ENCODE data around the gene ACACB. TPM values are rescaled to one million over a fixed set of nuclear protein-coding genes. Genes with fewer than 3 reads are reported as not detected.

ACACB gene
- total and polyA plus RNA-seq, 2 experiments from 2014 or later = 6.2 to 15.4 TPM

DNA sequence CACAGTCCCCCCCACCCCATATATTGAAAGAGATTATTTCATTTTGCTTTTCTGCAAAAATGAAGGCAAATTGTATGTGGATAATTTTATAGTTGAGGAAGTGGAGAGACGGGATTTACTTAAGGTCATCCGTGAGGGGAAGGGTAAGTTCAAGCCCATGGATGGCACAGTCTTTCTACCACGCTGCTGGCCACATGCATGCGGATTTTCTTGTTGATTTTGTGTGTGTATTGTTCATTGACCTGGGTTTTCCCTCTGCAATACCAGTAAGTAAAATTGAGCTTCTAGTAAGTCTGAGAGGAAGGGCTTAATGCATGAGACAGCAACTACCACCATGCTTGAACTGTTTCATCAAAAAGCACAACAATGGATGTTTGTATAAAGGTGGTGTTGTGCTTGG, 35.1 kb downstream of the ACACB start:
- H3K27ac Mint-ChIP-seq = no peak overlapping the region; the same call in 1 of the 2 replicates
- no peak overlapping the region for H3K27ac ChIP-seq (ENCODE audit: low read depth)
- H3K79me2 ChIP-seq (replicated peaks; ENCODE audit: insufficient read depth) = peaks cover 10% of the 10 kb centered on the region; the same call in 1 of the 2 replicates
- H3K4me1 Mint-ChIP-seq = peaks cover 8% of the 10 kb centered on the region
- H3K9me2 ChIP-seq (ENCODE audit: insufficient read depth) = no peaks in the 10 kb centered on the region
- TF ChIP-seq NANOG (IDR thresholded peaks at IDR 0.05; ENCODE audit: borderline replicate concordance) (no peak), ZNF114 (CRISPR knock-in tag; IDR thresholded peaks at IDR 0.05) (no peak)
- TF ChIP-seq, protein P1, sequence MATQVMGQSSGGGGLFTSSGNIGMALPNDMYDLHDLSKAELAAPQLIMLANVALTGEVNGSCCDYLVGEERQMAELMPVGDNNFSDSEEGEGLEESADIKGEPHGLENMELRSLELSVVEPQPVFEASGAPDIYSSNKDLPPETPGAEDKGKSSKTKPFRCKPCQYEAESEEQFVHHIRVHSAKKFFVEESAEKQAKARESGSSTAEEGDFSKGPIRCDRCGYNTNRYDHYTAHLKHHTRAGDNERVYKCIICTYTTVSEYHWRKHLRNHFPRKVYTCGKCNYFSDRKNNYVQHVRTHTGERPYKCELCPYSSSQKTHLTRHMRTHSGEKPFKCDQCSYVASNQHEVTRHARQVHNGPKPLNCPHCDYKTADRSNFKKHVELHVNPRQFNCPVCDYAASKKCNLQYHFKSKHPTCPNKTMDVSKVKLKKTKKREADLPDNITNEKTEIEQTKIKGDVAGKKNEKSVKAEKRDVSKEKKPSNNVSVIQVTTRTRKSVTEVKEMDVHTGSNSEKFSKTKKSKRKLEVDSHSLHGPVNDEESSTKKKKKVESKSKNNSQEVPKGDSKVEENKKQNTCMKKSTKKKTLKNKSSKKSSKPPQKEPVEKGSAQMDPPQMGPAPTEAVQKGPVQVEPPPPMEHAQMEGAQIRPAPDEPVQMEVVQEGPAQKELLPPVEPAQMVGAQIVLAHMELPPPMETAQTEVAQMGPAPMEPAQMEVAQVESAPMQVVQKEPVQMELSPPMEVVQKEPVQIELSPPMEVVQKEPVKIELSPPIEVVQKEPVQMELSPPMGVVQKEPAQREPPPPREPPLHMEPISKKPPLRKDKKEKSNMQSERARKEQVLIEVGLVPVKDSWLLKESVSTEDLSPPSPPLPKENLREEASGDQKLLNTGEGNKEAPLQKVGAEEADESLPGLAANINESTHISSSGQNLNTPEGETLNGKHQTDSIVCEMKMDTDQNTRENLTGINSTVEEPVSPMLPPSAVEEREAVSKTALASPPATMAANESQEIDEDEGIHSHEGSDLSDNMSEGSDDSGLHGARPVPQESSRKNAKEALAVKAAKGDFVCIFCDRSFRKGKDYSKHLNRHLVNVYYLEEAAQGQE (IDR thresholded peaks at IDR 0.05; ENCODE audit: unreplicated experiment) = no peak
- no peak overlapping the region for H3K4me3 Mint-ChIP-seq
- no peaks in the 10 kb centered on the region for H3K27me3 ChIP-seq (ENCODE audit: insufficient read depth)
- peaks cover 6% of the 10 kb centered on the region for H3K4me1 ChIP-seq (ENCODE audit: insufficient read depth)
- H3K27me3 Mint-ChIP-seq (ENCODE audit: insufficient read depth, low read depth, poor library complexity) = peaks cover 6% of the 10 kb centered on the region
- 0 out of 2 replicates have a peak overlapping the region, but pooled peaks have one; percentile 13 for H2AFZ ChIP-seq
- DNase-seq (ENCODE audit: low spot score) (no peak), ATAC-seq (no peak)
- H3K4me3 ChIP-seq = no peak overlapping the region
- 0 out of 2 replicates have a peak, but pooled peaks cover 2% of the 10 kb centered on the region for H3F3A ChIP-seq (replicated peaks; ENCODE audit: low read depth)
- no peaks in the 10 kb centered on the region for H4K20me1 ChIP-seq (replicated peaks; ENCODE audit: insufficient read depth)
- H3K36me3 ChIP-seq (ENCODE audit: insufficient read depth) = no peaks in the 10 kb centered on the region
- no peaks in the 10 kb centered on the region for H3K9me3 Mint-ChIP-seq
- no peaks in the 10 kb centered on the region for H3K36me3 Mint-ChIP-seq (ENCODE audit: low read depth)
- H3K4me2 ChIP-seq = no peak overlapping the region

DNA sequence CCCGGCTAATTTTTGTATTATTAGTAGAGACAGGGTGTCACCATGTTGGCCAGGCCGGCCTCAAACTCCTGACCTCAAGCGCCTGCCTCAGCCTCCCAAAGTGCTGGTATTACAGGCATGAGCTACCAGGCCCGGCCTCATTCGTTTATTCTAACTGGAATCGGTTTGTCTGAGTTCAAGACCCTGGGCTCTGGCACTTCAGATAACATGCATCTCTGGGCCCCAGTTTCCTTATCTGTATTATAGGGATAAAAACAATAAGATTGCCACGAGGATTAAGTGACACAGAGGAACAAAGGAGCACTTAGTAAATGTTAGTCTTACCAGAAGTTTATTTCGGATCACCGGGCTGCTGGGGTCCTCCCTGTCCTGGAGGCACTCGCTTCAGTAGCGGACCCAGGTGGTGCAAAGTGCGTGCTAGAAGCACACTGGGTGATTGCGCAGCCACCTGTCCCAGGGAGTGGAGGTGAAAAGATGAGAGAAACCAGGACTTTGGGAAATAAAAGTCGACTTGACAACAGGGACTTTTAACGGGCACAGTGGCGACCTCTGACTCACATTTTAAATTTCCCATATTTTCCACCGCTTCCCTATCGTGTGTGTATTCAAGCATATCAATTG, 37.5 kb downstream of the ACACB start:
- Histone ChIP-seq H4K20me1 (replicated peaks; ENCODE audit: insufficient read depth) (no peaks in the 10 kb centered on the region), H3K4me3 (peak overlapping the region; percentile 73), H2AFZ (peak overlapping the region; percentile 88), H3K27ac (ENCODE audit: low read depth) (no peak overlapping the region), H3K79me2 (replicated peaks; ENCODE audit: insufficient read depth) (peaks cover 15% of the 10 kb centered on the region; the same call in 1 of the 2 replicates), H3K9me2 (ENCODE audit: insufficient read depth) (no peaks in the 10 kb centered on the region), H3K36me3 (ENCODE audit: insufficient read depth) (no peaks in the 10 kb centered on the region), H3F3A (replicated peaks; ENCODE audit: low read depth) (0 out of 2 replicates have a peak, but pooled peaks cover 2% of the 10 kb centered on the region), H3K4me1 (ENCODE audit: insufficient read depth) (peaks cover 6% of the 10 kb centered on the region), H3K27me3 (ENCODE audit: insufficient read depth) (no peaks in the 10 kb centered on the region), H3K4me2 (peak overlapping the region; percentile 86)
- TF ChIP-seq STAT1 (IDR thresholded peaks at IDR 0.05; ENCODE audit: unreplicated experiment) (no peak), CTCF (conservative IDR thresholded peaks at IDR 0.05; ENCODE audit: low read depth in 2 of 2) (no peak), JUNB (IDR thresholded peaks at IDR 0.05; ENCODE audit: unreplicated experiment) (no peak), NANOG (IDR thresholded peaks at IDR 0.05; ENCODE audit: borderline replicate concordance) (no peak)
- TF ChIP-seq, protein P2, sequence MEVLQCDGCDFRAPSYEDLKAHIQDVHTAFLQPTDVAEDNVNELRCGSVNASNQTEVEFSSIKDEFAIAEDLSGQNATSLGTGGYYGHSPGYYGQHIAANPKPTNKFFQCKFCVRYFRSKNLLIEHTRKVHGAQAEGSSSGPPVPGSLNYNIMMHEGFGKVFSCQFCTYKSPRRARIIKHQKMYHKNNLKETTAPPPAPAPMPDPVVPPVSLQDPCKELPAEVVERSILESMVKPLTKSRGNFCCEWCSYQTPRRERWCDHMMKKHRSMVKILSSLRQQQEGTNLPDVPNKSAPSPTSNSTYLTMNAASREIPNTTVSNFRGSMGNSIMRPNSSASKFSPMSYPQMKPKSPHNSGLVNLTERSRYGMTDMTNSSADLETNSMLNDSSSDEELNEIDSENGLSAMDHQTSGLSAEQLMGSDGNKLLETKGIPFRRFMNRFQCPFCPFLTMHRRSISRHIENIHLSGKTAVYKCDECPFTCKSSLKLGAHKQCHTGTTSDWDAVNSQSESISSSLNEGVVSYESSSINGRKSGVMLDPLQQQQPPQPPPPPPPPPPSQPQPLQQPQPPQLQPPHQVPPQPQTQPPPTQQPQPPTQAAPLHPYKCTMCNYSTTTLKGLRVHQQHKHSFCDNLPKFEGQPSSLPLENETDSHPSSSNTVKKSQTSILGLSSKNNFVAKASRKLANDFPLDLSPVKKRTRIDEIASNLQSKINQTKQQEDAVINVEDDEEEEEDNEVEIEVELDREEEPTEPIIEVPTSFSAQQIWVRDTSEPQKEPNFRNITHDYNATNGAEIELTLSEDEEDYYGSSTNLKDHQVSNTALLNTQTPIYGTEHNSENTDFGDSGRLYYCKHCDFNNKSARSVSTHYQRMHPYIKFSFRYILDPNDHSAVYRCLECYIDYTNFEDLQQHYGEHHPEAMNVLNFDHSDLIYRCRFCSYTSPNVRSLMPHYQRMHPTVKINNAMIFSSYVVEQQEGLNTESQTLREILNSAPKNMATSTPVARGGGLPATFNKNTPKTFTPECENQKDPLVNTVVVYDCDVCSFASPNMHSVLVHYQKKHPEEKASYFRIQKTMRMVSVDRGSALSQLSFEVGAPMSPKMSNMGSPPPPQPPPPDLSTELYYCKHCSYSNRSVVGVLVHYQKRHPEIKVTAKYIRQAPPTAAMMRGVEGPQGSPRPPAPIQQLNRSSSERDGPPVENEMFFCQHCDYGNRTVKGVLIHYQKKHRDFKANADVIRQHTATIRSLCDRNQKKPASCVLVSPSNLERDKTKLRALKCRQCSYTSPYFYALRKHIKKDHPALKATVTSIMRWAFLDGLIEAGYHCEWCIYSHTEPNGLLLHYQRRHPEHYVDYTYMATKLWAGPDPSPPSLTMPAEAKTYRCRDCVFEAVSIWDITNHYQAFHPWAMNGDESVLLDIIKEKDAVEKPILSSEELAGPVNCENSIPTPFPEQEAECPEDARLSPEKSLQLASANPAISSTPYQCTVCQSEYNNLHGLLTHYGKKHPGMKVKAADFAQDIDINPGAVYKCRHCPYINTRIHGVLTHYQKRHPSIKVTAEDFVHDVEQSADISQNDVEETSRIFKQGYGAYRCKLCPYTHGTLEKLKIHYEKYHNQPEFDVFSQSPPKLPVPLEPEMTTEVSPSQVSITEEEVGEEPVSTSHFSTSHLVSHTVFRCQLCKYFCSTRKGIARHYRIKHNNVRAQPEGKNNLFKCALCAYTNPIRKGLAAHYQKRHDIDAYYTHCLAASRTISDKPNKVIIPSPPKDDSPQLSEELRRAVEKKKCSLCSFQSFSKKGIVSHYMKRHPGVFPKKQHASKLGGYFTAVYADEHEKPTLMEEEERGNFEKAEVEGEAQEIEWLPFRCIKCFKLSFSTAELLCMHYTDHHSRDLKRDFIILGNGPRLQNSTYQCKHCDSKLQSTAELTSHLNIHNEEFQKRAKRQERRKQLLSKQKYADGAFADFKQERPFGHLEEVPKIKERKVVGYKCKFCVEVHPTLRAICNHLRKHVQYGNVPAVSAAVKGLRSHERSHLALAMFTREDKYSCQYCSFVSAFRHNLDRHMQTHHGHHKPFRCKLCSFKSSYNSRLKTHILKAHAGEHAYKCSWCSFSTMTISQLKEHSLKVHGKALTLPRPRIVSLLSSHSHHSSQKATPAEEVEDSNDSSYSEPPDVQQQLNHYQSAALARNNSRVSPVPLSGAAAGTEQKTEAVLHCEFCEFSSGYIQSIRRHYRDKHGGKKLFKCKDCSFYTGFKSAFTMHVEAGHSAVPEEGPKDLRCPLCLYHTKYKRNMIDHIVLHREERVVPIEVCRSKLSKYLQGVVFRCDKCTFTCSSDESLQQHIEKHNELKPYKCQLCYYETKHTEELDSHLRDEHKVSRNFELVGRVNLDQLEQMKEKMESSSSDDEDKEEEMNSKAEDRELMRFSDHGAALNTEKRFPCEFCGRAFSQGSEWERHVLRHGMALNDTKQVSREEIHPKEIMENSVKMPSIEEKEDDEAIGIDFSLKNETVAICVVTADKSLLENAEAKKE (CRISPR knock-in tag; IDR thresholded peaks at IDR 0.05) = no peak
- Mint-ChIP-seq H3K4me1 (peaks cover 8% of the 10 kb centered on the region), H3K4me3 (peak overlapping the region; percentile 92), H3K9me3 (no peaks in the 10 kb centered on the region), H3K36me3 (ENCODE audit: low read depth) (no peaks in the 10 kb centered on the region), H3K27me3 (ENCODE audit: insufficient read depth, low read depth, poor library complexity) (peaks cover 5% of the 10 kb centered on the region), H3K27ac (peak overlapping the region; percentile 66; the same call in 1 of the 2 replicates)
- ATAC-seq (peak; percentile 24), DNase-seq (ENCODE audit: low spot score) (peak; percentile 66)

Measured in GM23338 (cell line).